GM12872 (cell line): ENCODE results near the gene SLC17A9.

ENCODE experiments used
- CTCF ChIP-seq: IDR thresholded peaks from 3 replicates; pipeline ENCODE4 v1.5.1; 2011; ENCODE audit warnings: low read depth, mild to moderate bottlenecking, low read length, moderate library complexity; ENCODE audit not compliant: insufficient read depth

Gene SLC17A9

DNA sequence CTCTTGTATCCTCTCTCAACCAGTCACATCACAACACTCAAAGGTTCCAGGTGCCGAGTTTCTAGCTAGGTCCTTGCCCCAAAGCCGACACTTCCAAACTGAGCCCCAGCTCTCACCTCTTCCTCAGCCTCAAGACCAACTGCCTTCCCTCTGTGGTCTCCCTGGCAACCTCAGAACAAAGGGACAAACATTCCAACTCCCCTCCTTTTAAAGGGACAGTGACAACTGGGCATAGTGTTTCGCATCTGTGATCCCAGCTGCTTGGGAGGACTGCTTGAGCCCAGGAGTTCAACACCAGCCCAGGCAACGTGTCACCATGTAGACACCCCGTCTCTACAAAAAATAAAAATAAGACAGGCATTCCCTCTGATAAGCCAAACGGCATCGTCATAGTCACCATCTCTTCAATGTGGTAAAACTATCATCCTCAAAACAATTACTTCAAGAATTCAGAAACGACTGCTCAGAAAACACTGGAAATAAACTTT is 37.5 kb upstream of the SLC17A9 start:
- TF ChIP-seq CTCF = no peak

- TF ChIP-seq CTCF = no peak
These were observed 35.6 kb upstream of the SLC17A9 start for GRCh38 chr20:62916703-62917476.

GRCh38 chr20:62917720-62918119 is 34.8 kb upstream of the SLC17A9 start:
- TF ChIP-seq CTCF = no peak

- no peak for TF ChIP-seq CTCF
These were observed 34.4 kb upstream of the SLC17A9 start for GRCh38 chr20:62918147-62918546.

GRCh38 chr20:62918831-62919230 is 33.7 kb upstream of the SLC17A9 start:
- no peak for TF ChIP-seq CTCF

DNA sequence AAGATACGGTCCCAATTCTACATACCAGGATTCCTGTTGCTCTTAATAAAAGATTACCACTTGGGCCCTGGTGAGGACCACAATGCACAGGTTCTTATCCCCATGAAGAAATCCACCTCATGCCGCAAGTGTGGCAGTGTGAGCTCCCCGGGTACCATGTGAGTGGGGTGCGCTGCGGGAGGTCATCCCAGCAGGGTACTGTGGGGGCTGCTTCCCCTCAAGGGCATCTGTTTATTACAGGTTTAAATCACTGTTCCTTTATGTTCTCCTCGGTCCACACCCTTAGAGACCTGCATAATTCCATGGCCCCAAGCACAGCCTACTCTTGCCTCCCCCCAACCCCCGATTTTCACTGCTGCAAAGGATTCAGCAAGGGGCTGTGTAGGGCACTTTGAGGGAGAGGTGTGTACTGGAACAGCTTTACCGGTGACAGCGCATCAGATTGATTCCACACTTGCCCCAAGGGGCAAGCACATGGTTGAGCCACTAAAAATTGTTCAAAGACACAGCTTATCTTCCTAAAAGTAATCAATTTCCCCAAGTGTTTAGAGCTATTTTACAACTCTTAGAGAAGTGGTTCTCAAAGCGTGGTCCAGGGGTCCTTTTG is 32.4 kb upstream of the SLC17A9 start:
- no peak for TF ChIP-seq CTCF

- peak; percentile 77 for TF ChIP-seq CTCF
These were observed 31.3 kb upstream of the SLC17A9 start for GRCh38 chr20:62921119-62921687.
